Measurements from ENCODE around the gene HMG20A.
A peak's percentile ranks its signal among the peaks of the same experiment; 100 is the strongest.

HMG20A gene

GRCh38 chr15:77486542-77487468 lies 66.1 kb downstream of the HMG20A start:
- H3K4me3 Mint-ChIP-seq: no peak overlapping the region
- H3K27ac Mint-ChIP-seq: peak overlapping the region; percentile 39
- H3K27me3 Mint-ChIP-seq: no peaks in the 10 kb centered on the region
- H3K9me3 Mint-ChIP-seq: no peaks in the 10 kb centered on the region
- peaks cover 54% of the 10 kb centered on the region for H3K36me3 Mint-ChIP-seq (ENCODE audit: low read depth)
- H3K4me1 Mint-ChIP-seq (ENCODE audit: low read depth): peaks cover 23% of the 10 kb centered on the region
- DNase-seq: no peak

- H3K4me3 Mint-ChIP-seq: no peak overlapping the region
- H3K27ac Mint-ChIP-seq: peak overlapping the region; percentile 39
- no peaks in the 10 kb centered on the region for H3K9me3 Mint-ChIP-seq
- no peaks in the 10 kb centered on the region for H3K27me3 Mint-ChIP-seq
- peaks cover 50% of the 10 kb centered on the region for H3K36me3 Mint-ChIP-seq (ENCODE audit: low read depth)
- peaks cover 25% of the 10 kb centered on the region for H3K4me1 Mint-ChIP-seq (ENCODE audit: low read depth)
- DNase-seq: no peak
These were observed 66.8 kb downstream of the HMG20A start for GRCh38 chr15:77487469-77487842.

GRCh38 chr15:77487888-77488287 lies 67.2 kb downstream of the HMG20A start:
- Mint-ChIP-seq H3K4me3 (no peak overlapping the region), H3K36me3 (ENCODE audit: low read depth) (peaks cover 45% of the 10 kb centered on the region), H3K4me1 (ENCODE audit: low read depth) (peaks cover 29% of the 10 kb centered on the region), H3K27me3 (no peaks in the 10 kb centered on the region), H3K27ac (no peak overlapping the region), H3K9me3 (no peaks in the 10 kb centered on the region)
- no peak for DNase-seq

DNA sequence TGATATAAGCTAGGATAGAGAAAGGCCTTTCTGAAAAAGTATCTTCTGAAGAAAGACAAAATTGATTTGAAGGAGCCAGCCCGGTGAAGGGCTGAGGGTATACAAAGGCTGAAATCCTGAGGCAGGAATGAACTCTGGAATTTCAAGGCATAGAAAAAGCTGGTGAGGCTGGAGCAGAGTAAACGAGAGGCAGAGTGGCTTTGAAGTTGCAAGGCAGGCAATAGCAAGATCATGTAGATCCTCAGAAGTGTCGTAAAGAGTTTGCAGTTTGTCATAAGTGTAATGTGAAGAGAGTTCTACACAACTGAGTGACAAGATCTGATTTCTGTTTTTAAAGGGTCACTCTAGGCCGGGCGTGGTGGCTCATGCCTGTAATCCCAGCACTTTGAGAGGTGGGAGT lies 69.0 kb downstream of the HMG20A start:
- H3K27ac Mint-ChIP-seq: no peak overlapping the region
- no peak overlapping the region for H3K4me3 Mint-ChIP-seq
- H3K9me3 Mint-ChIP-seq: no peaks in the 10 kb centered on the region
- H3K27me3 Mint-ChIP-seq: no peaks in the 10 kb centered on the region
- peaks cover 44% of the 10 kb centered on the region for H3K4me1 Mint-ChIP-seq (ENCODE audit: low read depth)
- no peak for DNase-seq
- peaks cover 29% of the 10 kb centered on the region for H3K36me3 Mint-ChIP-seq (ENCODE audit: low read depth)

- H3K27me3 Mint-ChIP-seq: no peaks in the 10 kb centered on the region
- peaks cover 28% of the 10 kb centered on the region for H3K4me1 Mint-ChIP-seq (ENCODE audit: low read depth)
- peaks cover 9% of the 10 kb centered on the region for H3K36me3 Mint-ChIP-seq (ENCODE audit: low read depth)
- no peaks in the 10 kb centered on the region for H3K9me3 Mint-ChIP-seq
- peak overlapping the region; percentile 38 for H3K27ac Mint-ChIP-seq
- DNase-seq: no peak
- H3K4me3 Mint-ChIP-seq: no peak overlapping the region
These were observed 72.7 kb downstream of the HMG20A start for GRCh38 chr15:77493324-77493907.

GRCh38 chr15:77494073-77494867 lies 73.6 kb downstream of the HMG20A start:
- Mint-ChIP-seq H3K4me1 (ENCODE audit: low read depth) (peaks cover 27% of the 10 kb centered on the region), H3K27ac (peak overlapping the region; percentile 34), H3K27me3 (no peaks in the 10 kb centered on the region), H3K9me3 (no peaks in the 10 kb centered on the region), H3K4me3 (no peak overlapping the region), H3K36me3 (ENCODE audit: low read depth) (peaks cover 9% of the 10 kb centered on the region)
- DNase-seq: no peak

DNA sequence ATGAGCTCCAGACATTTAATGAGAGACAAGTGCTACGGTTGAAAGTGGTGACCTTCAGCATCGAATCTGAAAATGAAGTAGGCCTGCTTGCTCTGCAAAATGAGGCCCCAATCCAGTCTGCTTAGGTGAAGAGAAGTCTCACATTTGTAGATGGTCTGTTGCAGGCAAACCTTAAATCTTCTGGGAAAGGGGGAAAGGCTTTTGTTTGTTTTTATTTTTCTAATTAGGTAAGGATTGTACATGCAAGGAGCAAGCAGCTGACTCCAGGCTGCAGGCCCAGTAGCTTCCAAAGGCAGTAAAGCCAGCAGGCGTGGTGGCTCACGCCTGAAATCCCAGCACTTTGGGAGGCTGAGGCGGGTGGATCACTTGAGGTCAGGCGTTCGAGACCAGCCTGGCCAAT lies 74.3 kb downstream of the HMG20A start:
- Mint-ChIP-seq H3K36me3 (ENCODE audit: low read depth) (peaks cover 9% of the 10 kb centered on the region), H3K4me3 (no peak overlapping the region), H3K9me3 (no peaks in the 10 kb centered on the region), H3K27ac (no peak overlapping the region), H3K27me3 (no peaks in the 10 kb centered on the region), H3K4me1 (ENCODE audit: low read depth) (peaks cover 27% of the 10 kb centered on the region)
- no peak for DNase-seq

DNA sequence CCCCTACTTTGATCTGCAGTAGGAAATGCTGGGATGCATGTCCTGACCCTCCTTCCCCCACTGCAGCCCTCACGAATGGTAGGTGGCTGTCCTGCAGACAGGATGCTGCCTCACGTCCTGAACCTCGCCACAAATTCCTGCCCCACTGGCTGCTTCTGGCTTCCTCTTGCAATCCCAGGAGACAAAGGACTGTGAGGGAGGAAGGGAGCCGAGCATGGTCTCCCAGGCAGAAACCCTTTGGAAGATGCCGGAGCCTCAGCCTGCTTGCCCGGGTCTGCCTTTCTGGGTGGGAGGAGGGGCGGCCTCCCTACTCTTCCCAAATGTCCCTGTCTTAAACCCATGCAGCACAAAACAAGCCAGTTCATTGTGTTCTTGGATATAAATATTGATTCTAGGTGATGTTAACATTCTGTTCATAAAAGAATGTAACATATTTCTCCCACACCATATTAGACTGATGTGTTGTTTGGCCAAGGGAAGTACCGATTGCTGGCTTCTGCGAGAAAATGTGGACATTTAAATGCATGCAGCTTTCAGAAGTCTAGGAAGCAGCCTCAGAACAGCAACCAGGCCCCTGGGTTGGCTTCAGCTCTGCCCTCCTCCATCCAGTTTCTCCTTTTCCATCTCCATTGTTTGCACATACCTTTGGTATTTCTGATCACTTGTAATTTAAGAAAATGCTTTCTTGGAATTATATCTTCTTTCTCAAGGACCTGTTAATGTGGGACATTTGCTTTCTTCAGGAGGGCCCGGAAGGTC lies 75.3 kb downstream of the HMG20A start:
- H3K36me3 Mint-ChIP-seq (ENCODE audit: low read depth): peaks cover under 1% of the 10 kb centered on the region
- H3K9me3 Mint-ChIP-seq: no peaks in the 10 kb centered on the region
- peaks cover 24% of the 10 kb centered on the region for H3K4me1 Mint-ChIP-seq (ENCODE audit: low read depth)
- DNase-seq: no peak
- H3K4me3 Mint-ChIP-seq: no peak overlapping the region
- H3K27ac Mint-ChIP-seq: no peak overlapping the region
- H3K27me3 Mint-ChIP-seq: no peaks in the 10 kb centered on the region

DNA sequence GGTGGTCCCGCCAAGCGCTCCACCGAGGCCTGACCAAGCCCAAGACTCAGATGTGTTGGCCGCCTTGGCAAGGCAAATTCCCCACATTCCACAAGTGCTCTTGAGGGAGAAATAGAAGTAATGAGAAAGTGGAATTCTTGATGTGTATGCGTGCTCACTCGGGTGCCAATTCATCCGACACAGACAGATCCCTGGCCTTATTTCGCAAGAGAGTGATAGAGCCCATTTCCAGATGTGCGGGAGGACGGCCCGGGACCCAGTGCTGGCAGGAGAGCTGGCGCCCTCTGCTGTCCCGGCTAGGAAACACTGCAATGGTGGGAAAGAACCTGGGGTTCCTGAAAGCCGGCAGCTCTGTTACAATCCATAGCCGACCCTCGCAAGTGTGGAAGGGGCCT lies 76.0 kb downstream of the HMG20A start:
- peak; percentile 86 for DNase-seq
- Mint-ChIP-seq H3K27ac (no peak overlapping the region), H3K4me1 (ENCODE audit: low read depth) (peaks cover 24% of the 10 kb centered on the region), H3K27me3 (no peaks in the 10 kb centered on the region), H3K9me3 (no peaks in the 10 kb centered on the region), H3K4me3 (no peak overlapping the region), H3K36me3 (ENCODE audit: low read depth) (no peaks in the 10 kb centered on the region)

DNA sequence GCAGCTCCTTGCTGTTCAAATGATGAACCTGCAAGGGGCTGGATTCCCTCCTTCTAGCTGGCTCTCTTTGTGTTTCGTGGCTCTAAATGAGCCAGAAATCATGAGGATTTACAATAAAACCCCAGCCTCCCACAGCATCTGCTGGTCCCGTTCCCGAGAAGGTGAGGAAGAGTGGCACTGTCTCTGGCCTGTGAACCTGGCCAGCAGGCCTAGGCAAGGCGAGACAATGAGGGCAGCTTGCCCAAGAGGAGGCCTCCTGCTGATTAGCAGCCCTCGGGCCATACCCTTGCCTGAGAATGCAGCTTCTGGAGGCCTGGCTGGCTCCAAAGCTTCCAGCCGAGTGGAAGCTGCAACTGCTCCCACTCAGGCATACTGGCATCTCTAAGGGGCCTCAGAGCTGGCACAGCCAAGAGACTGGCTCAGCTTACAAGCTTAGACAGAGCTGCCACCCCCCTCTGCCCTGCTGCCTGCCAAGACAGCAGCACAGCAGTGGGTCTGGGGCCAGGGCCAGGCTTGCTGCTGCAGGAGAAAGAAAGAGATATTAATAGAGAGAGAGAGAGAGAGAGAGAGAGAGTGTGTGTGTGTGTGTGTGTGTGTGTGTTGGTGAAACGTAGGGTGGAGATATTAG lies 76.5 kb downstream of the HMG20A start:
- no peak for DNase-seq
- Mint-ChIP-seq H3K36me3 (ENCODE audit: low read depth) (no peaks in the 10 kb centered on the region), H3K27ac (no peak overlapping the region), H3K9me3 (no peaks in the 10 kb centered on the region), H3K4me1 (ENCODE audit: low read depth) (peaks cover 23% of the 10 kb centered on the region), H3K4me3 (no peak overlapping the region), H3K27me3 (no peaks in the 10 kb centered on the region)

DNA sequence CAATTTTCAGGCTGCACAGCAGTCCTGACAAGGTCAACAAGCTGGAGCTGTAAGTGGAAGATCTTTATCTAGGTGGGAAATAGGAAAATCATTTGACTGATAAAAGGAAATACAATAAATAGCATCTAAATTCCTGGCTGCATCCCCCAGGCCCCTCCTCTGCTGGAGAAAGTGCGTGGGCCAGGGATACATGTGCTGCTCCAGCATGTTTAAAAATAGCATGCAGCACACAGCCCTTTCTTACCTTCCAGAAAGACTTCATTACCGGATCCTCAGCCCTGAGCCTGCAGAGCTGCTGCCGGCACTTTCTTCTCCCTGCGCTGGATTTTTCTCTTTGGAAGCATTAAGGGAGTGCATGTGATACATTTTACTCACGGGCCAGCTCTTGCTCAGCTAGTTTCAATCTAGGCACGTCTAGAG lies 77.3 kb downstream of the HMG20A start:
- Mint-ChIP-seq H3K4me1 (ENCODE audit: low read depth) (peaks cover 17% of the 10 kb centered on the region), H3K36me3 (ENCODE audit: low read depth) (no peaks in the 10 kb centered on the region), H3K4me3 (no peak overlapping the region), H3K27ac (no peak overlapping the region), H3K27me3 (no peaks in the 10 kb centered on the region), H3K9me3 (no peaks in the 10 kb centered on the region)
- DNase-seq: no peak

DNA sequence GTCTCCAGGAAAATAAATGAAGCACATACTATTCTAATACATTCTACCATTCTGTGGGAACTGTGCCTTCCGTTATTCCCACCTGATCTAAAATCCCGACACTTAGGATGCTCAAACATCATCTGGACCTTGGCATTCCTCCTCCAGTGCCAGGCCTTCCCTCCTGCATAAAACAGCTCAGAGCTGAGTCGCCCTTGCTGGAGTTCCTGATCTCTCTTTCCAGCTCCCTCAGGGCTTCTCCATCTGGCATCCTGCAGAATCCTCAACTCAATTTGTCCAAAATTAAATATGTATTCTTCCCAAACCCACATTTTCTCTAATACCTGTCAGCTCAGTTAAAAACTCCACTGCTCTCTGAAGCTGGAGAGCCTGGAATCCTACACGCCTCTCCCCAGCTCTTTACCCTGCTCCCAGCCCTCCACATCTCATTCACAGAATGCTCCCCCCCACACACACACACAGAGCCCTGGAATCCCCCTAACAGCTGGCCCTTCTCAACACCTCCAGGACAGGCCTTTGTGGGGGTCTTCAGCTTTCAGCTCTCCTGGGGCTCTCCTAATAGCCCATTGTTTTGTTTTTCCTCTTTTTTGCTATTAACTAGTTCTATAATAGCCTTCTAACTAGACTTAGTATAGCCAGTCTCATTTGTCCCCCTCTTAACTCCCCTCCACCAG lies 78.5 kb downstream of the HMG20A start:
- H3K27ac Mint-ChIP-seq: no peak overlapping the region
- H3K36me3 Mint-ChIP-seq (ENCODE audit: low read depth): no peaks in the 10 kb centered on the region
- no peak overlapping the region for H3K4me3 Mint-ChIP-seq
- no peak for DNase-seq
- H3K4me1 Mint-ChIP-seq (ENCODE audit: low read depth): peaks cover 6% of the 10 kb centered on the region
- no peaks in the 10 kb centered on the region for H3K27me3 Mint-ChIP-seq
- no peaks in the 10 kb centered on the region for H3K9me3 Mint-ChIP-seq

GRCh38 chr15:77500989-77501388 lies 80.3 kb downstream of the HMG20A start:
- Mint-ChIP-seq H3K36me3 (ENCODE audit: low read depth) (no peaks in the 10 kb centered on the region), H3K27ac (no peak overlapping the region), H3K4me3 (no peak overlapping the region), H3K27me3 (no peaks in the 10 kb centered on the region), H3K9me3 (no peaks in the 10 kb centered on the region), H3K4me1 (ENCODE audit: low read depth) (peaks cover 3% of the 10 kb centered on the region)
- no peak for DNase-seq
